HG02973 (cell line): Measurements from ENCODE around the gene ANGPTL7.

Experiments
- ATAC-seq: cut with Tn5 transposase; IDR thresholded peaks from one replicate; pipeline ENCODE4 v1.9.1; 2021; ENCODE audit warnings: moderate library complexity; ENCODE audit not compliant: unreplicated experiment

Gene ANGPTL7

GRCh38 chr1:11198851-11199594 lies 9.9 kb downstream of the ANGPTL7 start:
- ATAC-seq = no peak

GRCh38 chr1:11204396-11205190 lies 15.4 kb downstream of the ANGPTL7 start:
- no peak for ATAC-seq

- ATAC-seq = no peak
Measured at GRCh38 chr1:11207898-11208611, 18.9 kb downstream of the ANGPTL7 start.

- no peak for ATAC-seq
Measured at GRCh38 chr1:11211461-11211860, 22.3 kb downstream of the ANGPTL7 start.

GRCh38 chr1:11211925-11212587 lies 22.9 kb downstream of the ANGPTL7 start:
- no peak for ATAC-seq

GRCh38 chr1:11214698-11215380 lies 25.7 kb downstream of the ANGPTL7 start:
- ATAC-seq = no peak

- no peak for ATAC-seq
Measured at GRCh38 chr1:11215381-11216005, 26.3 kb downstream of the ANGPTL7 start.

- ATAC-seq = no peak
Measured at GRCh38 chr1:11216074-11216473, 26.9 kb downstream of the ANGPTL7 start.

GRCh38 chr1:11227106-11228077 lies 38.2 kb downstream of the ANGPTL7 start:
- peak; percentile 63 for ATAC-seq

- ATAC-seq = no peak
Measured at GRCh38 chr1:11229203-11229602, 40.0 kb downstream of the ANGPTL7 start.

GRCh38 chr1:11233208-11233607 lies 44.1 kb downstream of the ANGPTL7 start:
- ATAC-seq = no peak

GRCh38 chr1:11237356-11237755 lies 48.2 kb downstream of the ANGPTL7 start:
- no peak for ATAC-seq

GRCh38 chr1:11238311-11238710 lies 49.2 kb downstream of the ANGPTL7 start:
- ATAC-seq = no peak

GRCh38 chr1:11245248-11245647 lies 56.1 kb downstream of the ANGPTL7 start:
- no peak for ATAC-seq
